ENCODE results near the gene FAM136A.
"Not testable (repeated sequence)": the region's sequence is repeated elsewhere in the genome, so short reads cannot be mapped to it uniquely, and the experiment has no call there.

The FAM136A gene

DNA sequence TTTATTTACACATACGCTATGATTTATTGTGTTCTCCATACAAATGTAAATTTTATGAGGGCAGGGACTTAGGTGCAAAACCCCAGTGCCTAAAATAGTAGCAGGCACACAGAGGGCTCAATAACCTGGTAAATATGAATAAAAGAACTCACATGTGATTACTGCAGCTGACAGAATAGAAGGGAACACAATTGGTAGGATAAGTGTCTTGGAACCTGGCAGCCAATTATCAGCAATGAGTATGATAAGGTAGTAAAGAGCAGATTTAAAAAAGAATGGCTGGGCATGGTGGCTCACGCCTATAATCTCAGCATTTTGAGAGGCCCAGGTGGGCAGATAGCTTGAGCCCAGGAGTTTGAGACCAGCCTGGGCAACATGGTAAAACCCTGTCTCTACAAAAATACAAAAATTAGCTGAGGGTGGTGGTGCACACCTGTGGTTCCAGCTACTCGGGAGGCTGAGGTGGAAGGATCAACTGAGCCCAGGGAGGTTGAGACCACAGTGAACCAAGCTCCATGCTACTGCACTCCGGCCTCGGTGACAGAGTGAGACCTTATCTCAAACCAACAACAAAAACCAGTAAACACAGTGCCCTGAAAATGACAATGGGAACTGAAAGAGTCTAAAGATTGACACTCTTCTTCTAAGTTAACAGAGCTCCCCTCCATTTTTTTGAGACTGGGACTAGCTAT, 18.2 kb downstream of the FAM136A start:
- no peak for DNase-seq

DNA sequence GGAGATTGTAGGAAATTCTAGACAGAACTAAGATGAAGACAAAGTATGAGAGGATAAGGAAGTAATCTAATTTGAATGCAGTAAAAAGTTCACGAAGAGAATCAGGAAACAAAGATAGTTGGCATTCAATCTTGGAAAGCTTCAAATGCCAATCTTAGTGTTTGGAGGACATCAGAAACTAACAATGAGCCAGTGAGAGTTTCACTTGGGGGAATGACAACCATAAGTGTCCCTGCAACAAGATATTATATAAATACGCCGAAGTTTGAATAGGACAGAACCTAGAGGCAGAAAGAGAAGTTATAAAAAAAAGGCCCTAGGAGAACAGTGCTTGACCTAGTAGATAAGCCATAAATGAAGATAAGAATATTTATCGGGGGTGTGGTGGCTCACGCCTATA, 19.4 kb downstream of the FAM136A start:
- DNase-seq: no peak

DNA sequence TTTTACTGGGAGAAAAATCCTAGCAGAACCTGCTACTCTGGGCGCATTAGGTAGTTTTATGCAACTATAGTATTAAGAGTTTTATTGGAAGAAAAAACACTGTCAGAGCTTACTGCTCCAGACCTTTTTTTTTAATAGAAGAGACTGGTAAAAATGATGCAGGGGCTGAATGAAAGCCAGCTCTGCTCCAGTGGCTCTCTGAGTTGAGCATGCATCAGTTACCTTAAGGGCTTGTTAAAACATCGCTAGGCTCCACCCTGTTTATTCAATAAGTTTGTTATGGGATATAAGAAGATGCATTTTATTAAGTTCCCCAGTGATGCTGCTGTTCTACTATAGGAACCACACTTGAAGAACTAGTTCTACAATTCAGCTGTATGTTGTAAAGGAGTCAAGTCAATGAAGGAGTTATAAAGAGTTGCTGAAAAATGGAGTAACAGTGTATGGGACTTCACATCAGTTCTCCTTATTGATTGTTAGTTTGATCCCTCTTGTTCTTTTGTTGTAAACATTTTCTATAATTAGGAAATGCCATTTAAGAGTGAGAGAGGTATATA, 21.5 kb downstream of the FAM136A start:
- no peak for DNase-seq

DNA sequence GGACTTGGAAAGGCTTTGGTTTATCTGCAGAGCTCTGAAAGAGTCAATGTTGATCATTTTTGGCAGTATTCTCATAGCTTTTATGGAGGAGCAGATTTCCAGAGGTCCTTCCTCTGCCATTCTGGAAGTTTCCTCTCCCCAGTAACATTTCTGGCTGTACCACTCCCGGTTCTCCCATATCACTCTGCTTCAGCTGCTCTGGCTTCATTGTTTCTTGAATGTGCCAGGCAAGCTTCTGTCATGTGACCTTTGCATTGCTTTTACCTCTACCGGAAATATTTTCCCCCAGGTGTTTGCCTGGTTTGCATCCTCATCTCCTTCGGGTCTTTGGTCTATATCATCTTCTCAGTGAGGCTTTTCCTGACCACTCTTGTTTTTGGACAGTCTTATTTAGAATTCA, 31.5 kb downstream of the FAM136A start:
- no peak for DNase-seq

DNA sequence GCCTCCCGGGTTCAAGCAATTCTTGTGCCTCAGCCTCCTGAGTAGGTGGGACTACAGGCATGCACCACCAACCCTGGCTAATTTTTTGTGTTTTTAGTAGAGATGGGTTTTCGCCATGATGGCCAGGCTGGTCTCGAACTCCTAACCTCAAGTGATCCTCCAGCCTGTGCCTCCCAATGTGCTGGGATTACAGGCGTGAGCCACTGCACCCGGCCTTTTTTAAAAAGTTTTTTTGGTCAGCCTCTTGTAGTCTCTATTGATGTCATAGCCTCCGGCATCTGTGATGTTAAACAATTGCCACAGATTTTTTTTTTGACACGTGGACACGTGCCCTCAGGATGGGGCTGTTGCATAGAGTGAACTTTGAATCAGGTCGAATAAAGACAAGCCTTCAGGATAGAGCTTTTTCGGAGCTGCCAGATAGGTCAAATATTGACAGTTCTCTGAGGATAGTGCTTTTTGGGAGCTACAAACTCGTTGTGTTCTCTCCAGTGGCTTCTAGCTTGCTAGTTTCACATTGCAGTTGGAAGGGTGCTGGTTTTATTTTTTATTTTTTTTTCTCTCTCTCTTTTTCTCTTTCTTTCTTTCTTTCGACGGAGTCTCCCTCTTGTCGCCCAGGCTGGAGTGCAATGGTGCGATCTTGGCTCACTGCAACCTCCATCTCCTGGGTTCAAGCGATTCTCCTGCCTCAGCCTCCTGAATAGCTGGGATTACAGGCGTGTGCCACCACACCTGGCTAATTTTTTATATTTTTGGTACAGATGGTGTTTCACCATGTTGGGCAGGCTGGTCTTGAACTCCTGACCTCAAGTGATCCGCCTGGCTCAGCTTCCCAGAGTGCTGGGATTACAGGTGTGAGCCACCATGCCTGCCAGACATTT, 32.2 kb downstream of the FAM136A start:
- DNase-seq: not testable (repeated sequence)

DNA sequence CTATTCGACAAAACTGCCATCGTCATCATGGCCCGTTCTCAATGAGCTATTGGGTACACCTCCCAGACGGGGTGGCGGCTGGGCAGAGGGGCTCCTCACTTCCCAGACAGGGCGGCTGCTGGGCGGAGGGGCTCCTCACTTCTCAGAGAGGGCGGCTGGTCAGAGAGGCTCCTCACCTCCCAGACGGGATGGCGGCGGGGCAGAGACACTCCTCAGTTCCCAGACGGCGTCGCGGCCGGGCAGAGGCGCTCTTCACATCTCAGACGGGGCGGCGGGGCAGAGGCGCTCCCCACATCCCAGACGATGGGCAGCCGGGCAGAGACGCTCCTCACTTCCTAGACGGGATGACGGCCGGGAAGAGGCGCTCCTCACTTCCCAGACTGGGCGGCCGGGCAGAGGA, 34.9 kb downstream of the FAM136A start:
- DNase-seq: not testable (repeated sequence)

DNA sequence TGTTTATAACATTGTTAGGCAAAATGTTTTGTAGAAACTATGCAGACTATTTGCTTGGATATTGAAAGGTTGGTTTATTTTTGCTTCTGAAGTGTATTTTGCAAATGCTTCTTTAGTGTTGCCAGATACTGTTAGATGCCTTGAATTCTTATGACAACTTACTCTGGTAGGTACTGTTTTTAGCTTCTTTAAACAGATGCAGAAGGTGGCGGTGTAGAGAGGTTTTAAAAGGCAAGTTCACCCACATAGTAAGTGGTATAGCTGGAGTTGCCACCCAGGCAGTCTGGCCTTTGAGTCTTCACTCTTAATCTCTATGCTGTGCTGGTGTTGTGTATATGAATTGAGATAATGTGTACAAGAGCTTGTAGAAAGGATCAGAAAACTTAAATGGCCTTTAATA, 40.4 kb downstream of the FAM136A start:
- no peak for DNase-seq

DNA sequence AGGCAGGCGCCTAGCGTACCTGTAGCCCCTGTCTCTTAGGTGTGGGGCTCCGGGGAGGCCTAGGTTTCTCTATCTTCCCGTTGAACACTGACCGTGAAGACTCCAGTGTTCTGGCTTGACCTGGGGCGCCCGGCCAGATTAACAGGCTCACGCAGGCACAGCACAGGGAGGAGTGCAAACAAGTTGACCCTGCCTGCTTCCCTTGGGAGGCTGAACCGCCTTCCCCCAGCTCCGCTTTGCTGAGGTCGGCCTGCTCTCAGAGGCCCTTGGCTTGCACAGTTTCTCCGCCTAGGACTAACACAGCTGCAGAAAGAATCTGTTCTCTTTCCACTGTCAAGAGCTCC, 43.4 kb downstream of the FAM136A start:
- no peak for DNase-seq

DNA sequence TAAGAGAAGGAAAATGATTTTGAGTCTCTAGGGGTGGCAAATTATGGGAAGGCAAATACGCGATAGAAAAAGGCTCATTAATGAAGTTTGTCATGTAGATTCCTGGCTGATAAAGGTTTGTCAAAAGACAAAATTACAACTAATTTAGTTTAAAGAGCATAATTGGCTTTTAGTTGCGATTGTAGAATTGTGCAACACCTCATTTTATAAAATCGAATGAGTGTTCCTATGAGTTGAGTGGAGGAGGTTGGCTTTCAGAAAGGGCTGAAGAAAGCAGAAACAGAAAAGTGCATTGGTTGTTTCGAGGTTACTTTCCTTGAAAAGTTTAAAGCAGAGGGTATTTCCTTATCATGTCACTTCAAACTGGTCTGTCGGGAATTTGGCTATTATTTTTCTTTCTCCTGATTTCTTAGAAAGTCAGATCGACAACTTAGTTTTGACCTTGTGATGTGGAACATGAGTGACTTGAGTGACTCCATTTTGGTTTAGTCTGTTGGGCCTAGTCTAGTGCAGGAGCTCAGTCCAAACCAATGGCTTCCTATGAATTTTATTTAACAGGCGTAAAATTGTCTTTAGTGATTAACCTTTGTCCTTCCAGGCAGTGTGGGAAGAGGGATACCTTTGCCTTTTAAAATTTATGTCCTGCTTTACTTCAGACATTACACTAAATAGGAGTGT, 46.1 kb downstream of the FAM136A start:
- DNase-seq: no peak

DNA sequence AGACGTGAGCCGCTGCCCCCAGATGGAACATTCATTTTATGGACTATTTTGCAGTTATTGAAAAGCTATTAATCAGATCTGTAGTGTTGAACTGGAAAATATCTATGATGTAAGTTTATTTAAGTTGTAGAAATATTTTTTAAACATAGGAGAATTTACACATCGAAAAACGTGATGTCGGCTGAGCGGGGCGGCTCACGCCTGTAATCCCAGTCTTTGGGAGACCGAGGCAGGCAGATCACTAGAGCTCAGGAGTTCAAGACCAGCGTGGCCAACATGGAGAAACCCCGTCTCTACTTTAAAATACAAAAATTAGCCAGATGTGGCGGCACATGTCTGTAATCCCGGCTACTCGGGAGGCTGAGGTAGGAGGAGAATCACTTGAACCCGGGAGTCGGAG, 51.4 kb downstream of the FAM136A start:
- DNase-seq: no peak

DNA sequence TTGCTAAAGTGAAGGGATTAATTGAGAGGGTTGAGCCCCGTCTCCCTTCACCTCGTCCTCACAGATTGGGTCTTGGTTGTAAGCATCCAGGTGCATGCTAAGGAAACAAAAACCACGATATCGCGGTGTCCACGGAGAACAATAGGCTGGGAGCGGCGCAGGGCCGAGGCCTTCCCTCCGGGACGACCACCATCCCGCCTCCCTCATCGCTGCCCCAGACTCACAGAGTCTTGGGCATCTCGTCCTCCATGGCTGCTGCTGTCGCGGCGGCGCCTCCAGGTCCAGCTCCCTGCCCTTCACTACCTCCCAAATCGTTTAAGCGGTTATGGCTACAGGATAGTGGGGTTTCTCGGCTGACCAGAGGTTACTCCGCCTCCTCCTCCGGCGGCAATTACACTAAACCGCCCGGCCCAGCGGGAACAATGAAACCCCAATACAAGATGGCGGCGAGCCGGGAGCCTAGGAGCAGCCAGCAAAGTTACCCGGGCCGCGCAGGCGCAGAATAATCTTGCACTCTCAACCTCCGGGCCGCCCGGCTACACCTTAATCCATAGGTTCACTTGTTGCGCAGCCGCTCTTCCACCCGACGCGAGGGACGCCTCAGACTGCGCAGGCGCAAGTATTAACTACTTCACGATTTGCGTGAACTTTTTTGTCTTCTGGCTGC, 53.6 kb downstream of the FAM136A start, which contains the start of gene TIA1:
Gene TIA1, minus strand, starts transcription at position 448 of the 667 bp plus-strand sequence. Its CDS starts 198 bp downstream, at position 250.
- peak; percentile 96 for DNase-seq

DNA sequence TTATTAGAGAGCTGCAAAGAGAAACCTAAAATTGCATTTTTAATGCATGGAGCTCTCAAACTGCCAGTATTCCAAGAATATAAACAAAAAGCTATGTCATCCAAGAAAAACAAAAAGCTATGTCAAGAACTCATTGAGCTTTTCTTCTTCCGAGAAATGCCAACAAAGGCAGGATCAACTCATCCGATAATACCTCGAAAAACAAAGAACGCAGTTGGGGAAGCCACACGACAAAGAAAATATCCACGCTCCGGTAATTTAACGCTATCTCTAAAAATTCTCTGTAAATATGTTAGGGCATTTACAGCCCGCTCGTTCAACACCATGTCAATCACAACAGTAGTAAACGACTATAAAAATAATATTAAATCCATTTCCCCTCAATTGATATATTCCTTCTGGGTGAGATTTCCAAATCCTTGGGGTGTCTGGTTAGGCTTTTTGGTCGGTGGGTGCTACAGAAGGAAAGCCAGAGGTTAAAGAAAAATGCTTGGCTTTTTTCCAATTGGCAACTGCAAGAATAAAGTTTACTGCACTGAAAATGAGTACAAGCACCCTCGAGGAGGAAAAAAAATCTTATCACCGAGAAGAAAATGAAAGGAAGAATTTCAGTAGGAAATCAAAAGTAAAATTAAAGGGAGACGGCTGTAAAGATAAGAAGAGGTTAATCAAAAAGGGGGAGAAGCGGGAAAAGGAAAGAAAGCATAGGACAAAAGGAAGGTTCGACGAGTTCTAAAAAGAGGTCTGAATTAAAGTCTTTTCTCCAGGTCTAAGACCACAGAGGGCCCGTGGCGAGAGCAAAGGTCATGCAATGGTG, 54.3 kb downstream of the FAM136A start:
- no peak for DNase-seq
